CD1c-positive myeloid dendritic cell (primary cell): ENCODE measurements around the gene SELENOW.
"Not testable (repeated sequence)": the region's sequence is repeated elsewhere in the genome, so short reads cannot be mapped to it uniquely, and the experiment has no call there.

Experiments
- DNase-seq: peaks from one replicate; pipeline ENCODE4 v3.0.0-alpha.2; 2016; ENCODE audit errors: extremely low spot score

SELENOW gene

DNA sequence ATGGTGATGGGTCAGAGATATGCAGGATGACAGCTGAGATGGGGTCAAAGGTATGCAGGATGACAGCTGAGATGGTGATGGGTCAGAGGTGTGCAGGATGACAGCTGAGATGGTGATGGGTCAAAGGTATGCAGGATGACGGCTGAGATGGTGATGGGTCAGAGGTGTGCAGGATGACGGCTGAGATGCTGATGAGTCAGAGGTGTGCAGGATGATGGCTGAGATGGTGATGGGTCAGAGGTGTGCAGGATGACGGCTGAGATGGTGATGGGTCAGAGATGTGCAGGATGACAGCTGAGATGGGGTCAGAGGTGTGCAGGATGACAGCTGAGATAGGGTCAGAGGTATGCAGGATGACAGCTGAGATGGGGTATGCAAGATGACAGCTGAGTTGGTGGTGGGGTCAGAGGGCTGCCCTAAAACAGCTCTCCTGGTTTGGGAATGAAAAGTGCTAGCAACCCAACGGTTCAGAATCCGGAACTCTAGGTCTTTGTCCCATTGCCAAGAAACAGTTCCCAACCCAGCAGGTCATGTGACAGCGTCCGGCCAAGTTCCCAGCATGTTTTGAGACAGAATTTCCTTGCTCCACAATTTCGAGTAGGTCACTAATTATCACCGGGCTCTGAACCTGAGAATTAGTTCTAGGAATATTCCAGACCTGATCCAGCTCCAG lies 3.2 kb downstream of the SELENOW start:
- no peak for DNase-seq

DNA sequence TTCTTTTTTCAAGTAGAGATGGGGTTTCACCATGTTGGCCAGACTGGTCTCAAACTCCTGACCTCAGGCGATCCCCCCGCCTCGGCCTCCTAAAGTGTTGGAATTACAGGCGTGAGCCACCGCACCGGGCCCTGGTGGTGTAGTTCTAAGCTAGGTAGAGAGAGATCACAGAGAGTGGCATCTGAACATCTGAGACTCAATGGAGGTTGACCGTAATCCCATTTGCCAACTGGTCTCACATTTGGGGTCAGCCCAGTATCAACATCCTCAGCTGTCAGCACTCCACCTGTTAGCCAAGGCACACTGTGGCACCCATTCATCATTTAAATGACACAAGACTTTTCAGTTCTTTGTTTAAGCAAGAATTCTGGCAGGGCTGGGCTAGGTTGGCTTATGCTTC lies 8.1 kb downstream of the SELENOW start:
- DNase-seq = no peak

- not testable (repeated sequence) for DNase-seq
Observed at GRCh38 chr19:47787307-47787706, 8.8 kb downstream of the SELENOW start.

- DNase-seq = not testable (repeated sequence)
Observed at GRCh38 chr19:47789811-47790210, 11.3 kb downstream of the SELENOW start.

DNA sequence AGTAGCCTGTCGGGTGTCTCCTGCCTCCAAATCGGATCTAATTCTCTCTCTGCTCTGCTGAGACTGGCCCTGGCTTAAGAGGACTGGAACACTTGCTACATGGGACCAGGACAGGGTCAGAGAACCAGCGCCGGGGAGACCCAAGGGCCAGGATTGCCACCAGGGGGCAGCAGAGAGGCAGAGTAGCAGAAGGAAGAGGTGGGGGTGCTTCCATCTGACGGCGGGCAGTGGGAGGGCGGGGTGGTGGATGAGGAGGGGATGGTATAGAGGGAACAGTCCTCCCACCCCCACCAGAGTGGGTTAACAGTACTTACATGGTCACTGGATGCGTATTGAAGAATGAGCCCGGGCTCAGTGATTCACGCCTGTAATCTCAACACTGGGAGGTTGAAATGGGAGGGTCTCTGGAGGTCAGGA lies 11.9 kb downstream of the SELENOW start:
- DNase-seq = peak; percentile 76

GRCh38 chr19:47792616-47793015 lies 14.1 kb downstream of the SELENOW start:
- DNase-seq = no peak

DNA sequence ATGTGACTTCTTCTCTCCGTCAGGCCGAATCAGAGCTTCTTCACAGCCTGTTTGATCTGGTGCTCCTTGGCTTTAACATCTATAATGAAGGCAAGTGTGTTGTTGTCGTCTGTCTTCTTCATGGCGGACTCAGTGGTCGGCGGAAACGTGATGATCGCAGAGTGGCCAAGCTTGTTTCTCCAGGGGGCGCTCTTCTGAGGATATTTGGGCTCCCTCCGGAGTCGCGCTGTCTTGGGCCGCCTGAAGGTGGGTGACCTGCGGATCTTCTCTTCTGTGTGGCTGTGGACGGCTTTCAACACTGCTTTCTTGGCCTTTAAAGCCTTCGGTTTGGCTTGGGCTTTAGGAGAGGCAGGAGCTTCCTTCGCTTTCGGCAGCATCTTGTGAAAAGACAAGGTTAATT lies 16.0 kb downstream of the SELENOW start:
- DNase-seq = no peak

- no peak for DNase-seq
Observed at GRCh38 chr19:47796785-47797184, 18.3 kb downstream of the SELENOW start.

DNA sequence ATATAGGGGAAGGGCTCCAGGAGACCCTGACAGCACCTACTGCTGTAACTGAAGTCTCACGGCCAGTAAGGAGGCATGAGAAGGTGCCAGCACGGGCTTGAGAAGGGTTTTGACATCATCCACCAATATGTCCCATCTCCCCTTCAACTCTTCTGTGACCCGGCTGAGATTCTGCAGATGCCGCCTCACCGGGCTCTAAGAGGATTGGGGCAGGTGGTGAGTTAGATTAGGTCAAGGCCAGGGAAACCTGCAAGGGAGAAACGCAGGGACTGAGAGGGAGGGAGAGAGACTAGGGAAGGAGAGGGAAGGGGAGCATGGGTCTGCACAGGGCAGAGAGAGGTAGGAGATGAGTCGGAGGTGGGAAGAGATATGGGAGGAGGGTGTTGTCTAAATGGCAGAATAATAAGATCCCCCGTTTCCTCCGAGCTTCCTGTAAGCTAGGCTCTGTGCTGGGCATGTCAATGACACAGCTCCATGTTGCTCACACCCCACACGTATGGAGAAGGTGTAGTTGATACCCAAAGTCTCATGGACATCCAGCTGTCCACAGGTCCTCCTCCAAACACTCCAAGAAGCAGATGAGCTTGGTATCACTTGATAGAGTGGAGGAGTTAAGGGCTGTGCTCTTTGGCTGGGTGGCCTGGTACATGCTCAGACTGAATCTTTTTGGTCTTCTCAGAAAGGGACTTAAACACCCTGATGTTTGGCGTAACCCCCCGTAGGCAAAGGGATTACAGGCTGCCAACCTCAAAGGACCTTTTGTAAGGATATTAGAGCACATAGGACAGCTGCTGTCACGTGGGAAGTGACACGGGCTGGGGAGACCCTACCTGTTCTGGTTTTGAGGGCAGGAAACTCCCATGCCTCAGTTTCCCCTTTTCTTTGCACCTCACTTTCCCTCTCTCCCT lies 19.7 kb downstream of the SELENOW start:
- DNase-seq = no peak

DNA sequence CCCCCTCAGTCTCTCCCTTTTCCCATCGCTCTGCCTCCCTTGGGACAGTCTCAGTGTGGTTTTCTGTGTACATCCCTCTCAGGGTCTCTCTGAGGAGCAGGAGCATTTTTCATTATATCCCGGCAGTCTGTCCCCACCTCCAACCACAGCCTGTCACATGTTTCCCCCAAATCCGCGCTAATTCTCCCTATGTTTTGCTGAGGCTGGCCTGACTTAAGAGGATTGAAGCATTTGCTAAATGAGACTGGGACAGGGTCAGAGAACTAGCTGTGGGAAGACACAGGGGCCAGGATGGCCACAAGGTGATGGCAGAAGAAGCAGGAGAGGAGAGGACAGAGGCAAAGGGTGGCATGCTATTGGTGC lies 20.4 kb downstream of the SELENOW start:
- no peak for DNase-seq

GRCh38 chr19:47801270-47801669 lies 22.8 kb downstream of the SELENOW start:
- DNase-seq = no peak

GRCh38 chr19:47802521-47803043 lies 24.1 kb downstream of the SELENOW start:
- no peak for DNase-seq

DNA sequence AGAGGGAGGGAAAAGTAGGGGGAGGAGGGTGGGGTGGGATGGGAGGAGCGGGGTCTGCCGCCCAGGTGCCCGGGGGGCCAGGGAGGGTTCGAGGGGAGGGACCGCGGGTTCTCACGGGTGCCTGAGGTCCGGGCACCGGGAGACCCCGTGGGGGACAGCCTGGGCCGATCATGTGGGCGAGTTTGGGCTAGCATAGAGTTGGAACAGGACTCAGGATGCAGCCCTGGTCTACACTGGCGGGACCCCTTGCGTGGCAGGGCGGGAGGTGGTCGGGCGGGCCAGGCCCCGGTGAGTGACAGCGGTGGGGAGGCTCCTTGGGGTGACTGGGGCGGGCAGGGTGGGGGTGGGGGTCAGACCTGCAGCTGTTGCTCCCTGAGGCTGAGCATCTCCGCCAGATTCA lies 24.6 kb downstream of the SELENOW start:
- DNase-seq = not testable (repeated sequence)

- DNase-seq = not testable (repeated sequence)
Observed at GRCh38 chr19:47803671-47804070, 25.2 kb downstream of the SELENOW start.

DNA sequence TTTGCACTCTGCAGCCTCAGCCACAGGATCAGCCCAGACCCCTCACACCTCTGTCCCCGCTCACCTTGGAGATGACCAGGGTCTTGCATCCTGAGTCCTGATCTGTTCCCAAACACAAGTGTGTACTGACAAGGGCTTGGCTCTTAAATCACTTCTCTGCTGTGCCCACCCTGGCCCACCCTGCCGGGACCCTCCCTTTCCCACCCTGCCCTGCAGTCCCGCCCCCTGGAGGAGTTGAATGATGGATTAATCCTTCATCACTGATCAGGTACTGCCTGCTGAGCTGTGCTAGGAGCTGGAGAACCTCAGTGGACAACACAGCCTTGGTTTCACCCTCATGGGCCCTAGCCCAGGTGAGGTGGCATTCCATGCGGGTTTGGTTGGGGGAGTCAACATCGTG lies 25.9 kb downstream of the SELENOW start, which contains the start of gene TPRX1:
Gene TPRX1, minus strand, starts transcription at position 101 of the 400 bp plus-strand sequence. Its CDS starts 12 bp downstream, at position 89.
- DNase-seq = not testable (repeated sequence)

- no peak for DNase-seq
Observed at GRCh38 chr19:47805313-47805712, 26.8 kb downstream of the SELENOW start.

DNA sequence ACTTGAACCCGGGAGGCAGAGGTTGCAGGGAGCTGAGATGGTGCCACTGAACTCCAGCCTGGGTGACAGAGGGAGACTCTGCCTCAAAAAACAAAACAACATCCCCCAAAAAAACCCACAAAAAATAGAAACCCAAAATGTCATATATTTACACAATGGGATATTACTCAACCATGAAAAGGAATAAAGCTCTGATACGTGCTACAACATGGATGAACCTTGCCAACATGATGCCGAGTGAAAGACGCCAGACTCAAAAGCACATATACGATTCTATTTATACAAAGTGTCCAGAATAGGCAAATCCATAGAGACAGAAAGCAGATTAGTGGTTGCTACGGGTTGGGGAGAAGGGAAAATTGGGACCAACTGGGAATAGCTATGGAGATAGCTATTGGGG lies 27.9 kb downstream of the SELENOW start:
- no peak for DNase-seq

DNA sequence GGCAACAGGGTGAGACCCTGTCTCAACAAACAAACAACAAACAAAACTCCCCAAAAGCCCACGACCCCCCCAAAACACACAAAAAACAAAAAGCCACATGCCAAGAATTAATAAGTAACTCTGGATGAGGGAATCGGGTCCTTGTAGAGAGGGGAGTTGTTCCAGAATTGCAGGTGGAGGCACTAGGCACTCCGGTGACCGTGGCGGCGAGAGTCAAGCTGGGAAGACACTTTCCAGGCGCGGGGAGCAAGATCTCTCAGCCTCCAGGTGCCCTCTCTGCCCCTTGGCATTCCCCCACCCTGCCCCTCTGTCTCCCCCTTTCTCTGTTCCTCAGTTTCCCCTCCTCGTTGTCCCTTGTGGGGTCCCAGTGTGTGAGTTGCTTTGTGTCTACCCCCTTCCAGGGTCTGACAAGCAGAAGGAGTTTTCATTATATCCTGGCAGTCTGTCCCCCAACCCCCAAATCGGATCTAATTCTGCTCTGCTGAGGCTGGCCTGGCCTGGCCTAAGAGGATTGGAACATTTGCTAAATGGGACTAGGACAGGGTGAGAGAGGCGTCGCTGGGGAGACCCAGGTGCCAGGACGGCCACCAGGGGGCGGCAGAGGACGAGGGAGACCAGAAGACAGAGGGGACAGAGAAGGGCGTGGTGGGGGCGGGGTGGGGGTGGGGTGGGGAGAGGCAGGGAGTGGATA lies 34.9 kb downstream of the SELENOW start:
- DNase-seq = peak; percentile 67

GRCh38 chr19:47813995-47814328 lies 35.5 kb downstream of the SELENOW start:
- no peak for DNase-seq

DNA sequence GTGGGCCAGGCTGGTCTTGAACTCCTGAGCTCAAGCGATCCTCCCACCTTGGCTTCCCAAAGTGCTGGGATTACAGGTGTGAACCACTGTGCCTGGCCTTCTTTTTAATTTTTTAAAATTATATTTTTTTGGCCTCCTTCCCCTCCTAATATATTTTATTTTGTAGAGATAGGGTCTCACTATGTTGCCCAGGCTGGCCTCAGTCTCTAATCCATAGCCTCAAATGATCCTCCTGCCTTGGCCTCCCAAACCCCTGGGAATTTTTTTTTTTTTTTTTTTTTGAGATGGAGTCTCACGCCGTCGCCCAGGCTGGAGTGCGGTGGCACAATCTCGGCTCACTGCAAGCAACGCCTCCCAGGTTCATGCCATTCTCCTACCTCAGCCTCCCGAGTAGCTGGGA lies 37.8 kb downstream of the SELENOW start:
- not testable (repeated sequence) for DNase-seq

DNA sequence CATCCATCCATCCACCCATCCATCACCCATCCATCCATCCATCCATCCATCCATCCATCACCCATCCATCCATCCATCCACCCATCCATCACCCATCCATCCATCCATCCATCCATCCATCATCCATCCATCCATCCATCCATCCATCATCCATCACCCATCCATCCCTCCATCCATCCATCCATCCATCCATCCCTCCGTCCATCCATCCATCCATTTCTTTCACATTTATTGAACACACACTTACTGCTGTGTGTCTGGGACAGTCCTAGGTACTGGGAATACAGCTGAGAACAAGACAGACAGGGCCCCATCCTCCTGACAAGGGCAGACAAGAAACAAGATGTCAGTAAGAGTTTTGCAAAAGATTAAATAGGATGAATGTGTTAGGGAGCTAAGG lies 39.7 kb downstream of the SELENOW start:
- not testable (repeated sequence) for DNase-seq

- DNase-seq = no peak
Observed at GRCh38 chr19:47819858-47820257, 41.4 kb downstream of the SELENOW start.
